ENCODE data around the gene ANKRD13C.
"Not testable (repeated sequence)": the region's sequence is repeated elsewhere in the genome, so short reads cannot be mapped to it uniquely, and the experiment has no call there.

ANKRD13C gene, protein sequence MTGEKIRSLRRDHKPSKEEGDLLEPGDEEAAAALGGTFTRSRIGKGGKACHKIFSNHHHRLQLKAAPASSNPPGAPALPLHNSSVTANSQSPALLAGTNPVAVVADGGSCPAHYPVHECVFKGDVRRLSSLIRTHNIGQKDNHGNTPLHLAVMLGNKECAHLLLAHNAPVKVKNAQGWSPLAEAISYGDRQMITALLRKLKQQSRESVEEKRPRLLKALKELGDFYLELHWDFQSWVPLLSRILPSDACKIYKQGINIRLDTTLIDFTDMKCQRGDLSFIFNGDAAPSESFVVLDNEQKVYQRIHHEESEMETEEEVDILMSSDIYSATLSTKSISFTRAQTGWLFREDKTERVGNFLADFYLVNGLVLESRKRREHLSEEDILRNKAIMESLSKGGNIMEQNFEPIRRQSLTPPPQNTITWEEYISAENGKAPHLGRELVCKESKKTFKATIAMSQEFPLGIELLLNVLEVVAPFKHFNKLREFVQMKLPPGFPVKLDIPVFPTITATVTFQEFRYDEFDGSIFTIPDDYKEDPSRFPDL

DNA sequence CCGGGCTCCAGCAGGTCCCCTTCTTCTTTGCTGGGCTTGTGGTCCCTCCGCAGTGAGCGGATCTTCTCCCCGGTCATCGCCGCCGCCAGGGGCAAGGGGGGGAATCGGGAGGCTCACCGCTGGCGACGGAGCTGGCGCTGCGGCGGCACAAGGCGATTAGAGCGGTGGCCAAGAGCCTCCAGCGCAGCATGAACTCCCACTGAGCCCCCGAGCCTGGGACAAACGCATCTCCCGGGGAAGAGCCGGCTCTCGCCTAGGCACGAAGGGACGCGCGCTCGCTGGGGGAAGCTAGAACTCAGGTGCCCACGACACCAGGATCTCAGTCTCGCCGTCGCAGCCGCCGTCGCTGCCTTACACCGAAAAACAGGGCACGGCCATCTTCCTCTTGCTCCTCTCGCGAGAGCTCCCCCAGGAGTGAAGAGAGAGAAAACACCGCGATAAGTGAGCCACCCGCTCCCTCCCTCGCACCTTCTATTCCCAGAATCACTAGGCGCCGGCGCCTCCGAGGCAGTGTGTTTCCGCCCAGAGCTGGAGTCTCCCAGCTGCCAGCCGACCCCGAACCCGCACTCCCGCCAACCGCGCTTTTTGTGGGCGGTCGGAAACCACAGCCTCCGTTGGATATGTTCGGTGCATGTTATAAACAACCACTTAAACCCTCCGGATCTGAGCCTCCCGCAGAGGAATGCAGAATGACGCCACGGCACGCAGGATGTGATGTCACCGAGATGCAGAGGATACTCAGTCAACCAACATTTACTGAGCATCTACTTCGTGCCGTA is at the start of gene ANKRD13C:
Gene ANKRD13C, minus strand, starts transcription at position 391 of the 779 bp plus-strand sequence. Its CDS starts 314 bp downstream, at position 77.
- DNase-seq: peak; percentile 96

DNA sequence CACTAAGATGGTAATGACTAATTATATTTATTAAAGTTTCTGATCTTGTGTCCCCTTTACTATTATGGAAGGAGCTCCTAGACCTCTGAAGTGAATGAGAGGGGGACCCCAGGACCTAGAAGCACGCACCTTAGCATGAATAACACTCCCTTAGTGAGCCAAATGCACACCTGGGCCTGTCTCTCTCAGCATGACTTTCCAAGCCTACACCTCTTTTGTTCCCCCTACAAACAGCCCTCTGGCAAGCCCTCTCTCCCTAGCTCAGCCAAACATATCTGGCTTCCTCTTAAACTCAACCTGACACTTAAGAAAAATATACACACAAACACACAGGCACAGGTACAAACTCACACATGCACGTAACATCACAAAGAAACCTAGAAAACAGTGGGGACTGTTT is 49.2 kb upstream of the ANKRD13C start:
- DNase-seq: no peak

DNA sequence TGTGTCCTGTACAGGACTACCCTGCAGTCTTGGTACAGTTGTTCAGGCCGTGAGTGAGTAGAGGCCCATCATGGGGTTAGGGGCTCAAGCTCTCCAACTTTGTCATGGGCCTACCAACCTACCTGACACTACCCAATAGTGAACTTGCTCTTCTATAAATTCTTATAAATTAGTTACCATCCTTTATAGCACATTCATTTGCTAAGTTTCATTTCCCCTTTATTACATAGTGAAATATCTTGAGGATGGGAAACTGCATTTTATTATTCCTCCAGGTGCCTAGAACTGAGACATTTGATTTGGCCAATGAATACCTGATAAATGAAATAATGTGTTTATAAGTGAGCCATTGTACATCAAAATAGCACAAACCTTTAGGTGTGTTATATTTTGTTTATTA is 47.5 kb upstream of the ANKRD13C start:
- DNase-seq: no peak

DNA sequence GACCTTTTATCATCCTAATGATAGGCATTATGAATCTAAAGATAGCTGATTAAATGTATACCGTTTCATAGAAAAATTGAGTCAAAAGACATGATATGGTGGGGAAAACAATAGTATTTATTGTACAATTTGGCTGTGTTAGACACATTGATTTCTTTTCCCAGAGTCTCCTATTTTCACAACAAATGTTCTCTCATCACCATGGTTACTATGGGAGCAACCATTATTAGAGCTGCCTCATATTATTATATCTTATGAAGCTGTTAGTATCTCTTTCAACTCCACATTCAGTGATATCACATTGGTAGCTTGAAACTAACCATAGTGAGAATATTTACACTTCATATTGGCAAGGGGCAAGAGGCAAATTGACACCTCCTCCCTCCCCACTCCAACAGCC is 45.8 kb upstream of the ANKRD13C start:
- DNase-seq: no peak

DNA sequence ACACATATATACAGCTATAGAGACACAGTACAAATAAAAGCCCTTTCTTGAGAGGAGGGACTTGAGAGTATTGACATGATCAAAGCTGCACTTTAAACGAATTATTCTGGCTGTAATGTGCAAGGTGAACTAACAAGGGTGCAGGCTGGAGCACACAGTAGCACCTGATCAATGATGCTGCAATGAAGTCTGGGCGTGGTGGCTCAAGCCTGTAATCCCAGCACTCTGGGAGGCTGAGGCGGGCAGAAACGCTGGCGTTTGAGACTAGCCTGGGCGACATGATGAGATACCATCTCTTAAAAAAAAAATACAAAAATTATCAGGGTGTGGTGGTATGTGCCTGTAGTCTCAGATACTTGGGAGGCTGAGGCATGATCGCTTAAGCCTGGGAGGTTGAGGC is 42.5 kb upstream of the ANKRD13C start:
- DNase-seq: no peak

DNA sequence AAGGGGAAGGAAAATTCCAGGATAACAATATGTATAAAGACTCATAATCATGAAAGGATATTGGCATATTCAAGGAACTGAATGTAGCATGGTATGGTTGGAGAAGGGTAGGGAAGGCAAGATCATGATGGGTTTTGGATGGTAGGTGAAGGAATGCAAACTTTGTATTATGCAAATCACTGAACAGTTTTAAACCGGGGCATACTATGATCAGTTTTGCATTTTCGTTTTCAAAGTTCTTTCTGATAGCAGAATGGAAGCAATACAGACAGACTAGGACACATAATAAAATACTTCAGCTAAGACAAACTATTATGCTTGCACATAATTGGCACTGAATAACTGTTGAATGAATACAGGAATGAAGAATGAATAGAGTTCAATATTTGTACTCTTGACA is 42.1 kb upstream of the ANKRD13C start:
- no peak for DNase-seq

DNA sequence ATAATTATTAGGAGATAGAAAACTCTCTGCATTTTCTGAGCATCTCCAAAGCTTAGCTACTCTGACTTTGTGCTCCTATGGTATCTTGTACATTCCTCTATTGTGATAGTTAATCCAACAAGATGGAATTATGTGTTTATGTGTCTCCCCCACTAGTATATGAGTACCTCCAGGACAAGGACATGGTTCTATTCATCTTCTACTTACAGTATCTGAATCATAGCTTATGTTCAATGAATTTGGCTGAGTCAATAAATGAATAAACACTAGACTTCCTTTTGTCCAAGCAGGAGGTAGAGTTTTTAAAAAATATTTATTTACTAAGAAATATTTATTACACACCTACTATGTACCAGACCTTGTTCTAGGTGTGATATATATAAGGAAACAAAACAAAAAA is 38.1 kb upstream of the ANKRD13C start:
- DNase-seq: no peak

DNA sequence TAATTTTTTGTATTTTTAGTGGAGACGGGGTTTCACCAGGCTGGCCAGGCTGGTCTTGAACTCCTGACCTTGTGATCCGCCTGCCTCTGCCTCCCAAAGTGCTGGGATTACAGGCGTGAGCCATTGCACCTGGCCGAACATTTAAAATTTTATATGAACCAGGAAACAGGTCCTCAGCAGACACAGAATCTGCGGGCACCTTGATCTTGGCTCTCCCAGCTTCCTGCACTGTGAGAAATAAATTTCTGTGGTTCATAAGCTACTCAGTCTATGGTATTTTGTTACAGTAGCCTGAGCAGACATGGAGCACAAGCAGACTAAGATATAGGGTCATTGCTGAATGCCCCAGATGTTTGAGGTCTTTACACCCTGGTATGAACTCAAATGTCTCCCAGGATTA is 33.0 kb upstream of the ANKRD13C start:
- no peak for DNase-seq

DNA sequence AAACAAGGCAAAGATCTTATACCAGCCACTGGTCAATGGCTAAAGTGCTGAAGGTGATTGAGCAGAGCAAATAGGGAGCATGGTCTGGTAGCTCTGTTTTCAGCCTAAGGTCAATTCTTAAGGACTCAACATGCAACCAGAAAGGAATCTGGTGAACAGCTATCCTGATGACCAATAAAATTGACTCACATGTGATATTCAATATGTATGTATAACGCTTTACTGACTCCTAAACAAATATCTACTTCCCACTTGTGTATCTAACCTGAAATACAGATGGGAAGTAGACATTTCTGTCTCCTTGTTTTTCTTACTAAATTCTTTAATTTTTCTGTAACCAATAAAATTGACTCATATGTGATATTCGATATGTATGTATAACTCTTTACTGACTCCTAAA is 31.6 kb upstream of the ANKRD13C start:
- no peak for DNase-seq

DNA sequence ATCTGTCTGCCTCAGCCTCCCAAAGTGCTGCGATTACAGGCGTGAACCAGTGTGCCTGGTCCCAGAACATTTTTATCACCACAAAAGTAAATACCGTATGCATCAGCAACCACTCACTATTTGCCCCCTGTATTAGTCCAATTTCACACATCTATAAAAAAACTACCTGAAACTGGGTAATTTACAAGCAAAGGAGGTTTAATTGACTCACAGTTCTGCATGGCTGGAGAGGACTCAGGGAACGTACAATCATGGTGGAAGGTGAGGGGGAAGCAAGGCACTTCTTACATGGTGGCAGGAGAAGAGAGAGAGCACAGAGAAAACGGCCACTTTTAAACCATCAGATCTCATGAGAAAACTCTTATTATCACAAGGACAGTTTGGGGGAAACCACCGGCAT is 31.0 kb upstream of the ANKRD13C start:
- DNase-seq: no peak

DNA sequence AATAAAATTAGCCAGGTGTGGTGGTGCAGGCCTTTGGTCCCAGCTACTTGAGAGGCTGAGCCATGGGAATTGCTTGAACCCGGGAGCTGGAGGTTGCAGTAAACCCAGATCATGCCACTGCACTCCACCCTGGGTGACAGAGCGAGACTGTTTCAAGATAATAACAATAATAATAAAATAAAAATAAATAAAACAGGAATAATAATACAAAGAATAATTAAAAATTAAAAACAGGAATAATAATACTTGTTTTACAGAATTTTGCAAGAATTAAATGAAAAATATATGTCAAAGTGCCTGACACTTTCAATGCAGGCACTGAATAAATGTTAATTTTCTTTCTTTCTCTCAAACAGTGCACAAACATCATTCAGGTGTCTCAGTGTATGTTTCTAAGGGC is 30.0 kb upstream of the ANKRD13C start:
- no peak for DNase-seq

DNA sequence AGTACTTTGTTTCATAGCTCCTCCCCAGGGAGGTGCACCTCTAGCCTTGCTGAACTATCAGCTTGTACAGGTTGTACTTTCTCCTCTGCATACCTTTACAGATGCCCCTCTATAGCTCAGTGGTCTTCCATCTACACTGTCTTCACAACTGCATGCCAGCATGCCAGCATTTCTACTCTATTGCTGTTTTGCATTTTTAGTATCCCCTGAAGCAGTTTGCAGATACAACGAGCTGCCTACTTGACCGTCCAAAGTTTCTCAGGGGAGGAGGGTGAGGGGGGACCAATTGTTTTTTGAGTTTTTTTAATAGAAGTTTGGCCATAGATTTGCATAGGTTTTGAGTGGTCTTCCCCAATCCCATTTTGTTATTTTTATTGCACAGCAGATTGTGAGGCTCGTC is 29.0 kb upstream of the ANKRD13C start:
- no peak for DNase-seq

DNA sequence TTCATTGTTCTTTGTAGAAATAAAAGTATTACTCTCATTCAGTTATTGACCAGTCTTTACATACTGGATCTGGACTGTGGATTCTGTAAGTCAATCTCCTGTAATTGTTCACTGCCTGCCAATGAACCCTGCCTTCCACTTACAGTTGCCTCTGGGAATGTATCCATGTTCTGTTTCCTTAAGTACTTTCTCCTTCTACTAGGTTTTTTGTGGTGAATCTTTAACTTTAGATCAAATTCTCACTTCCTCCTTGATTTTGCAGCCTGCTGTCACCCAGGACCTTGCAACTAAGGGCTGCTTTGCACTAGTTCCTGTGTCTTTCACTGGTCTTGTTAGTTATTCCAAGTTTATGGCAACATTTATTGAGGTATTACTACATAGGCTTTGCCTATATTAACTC is 28.2 kb upstream of the ANKRD13C start:
- no peak for DNase-seq

DNA sequence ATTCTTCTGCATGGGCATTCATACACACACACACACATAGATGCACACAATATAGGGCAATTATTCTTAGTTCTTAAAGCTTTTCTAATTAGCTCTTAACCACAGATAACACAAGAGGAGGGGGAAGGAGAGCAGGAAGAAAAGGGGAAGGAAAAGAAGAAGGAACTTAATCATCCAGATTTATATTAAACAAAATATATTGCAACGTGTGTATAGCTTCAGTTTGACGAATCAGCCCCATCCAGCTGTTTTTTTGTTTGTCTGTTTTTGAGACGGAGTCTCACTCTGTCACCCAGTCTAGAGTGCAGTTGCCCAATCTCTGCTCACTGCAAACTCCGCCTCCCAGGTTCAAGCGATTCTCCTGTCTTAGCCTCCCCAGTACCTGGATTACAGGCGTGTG is 21.7 kb upstream of the ANKRD13C start:
- DNase-seq: no peak

DNA sequence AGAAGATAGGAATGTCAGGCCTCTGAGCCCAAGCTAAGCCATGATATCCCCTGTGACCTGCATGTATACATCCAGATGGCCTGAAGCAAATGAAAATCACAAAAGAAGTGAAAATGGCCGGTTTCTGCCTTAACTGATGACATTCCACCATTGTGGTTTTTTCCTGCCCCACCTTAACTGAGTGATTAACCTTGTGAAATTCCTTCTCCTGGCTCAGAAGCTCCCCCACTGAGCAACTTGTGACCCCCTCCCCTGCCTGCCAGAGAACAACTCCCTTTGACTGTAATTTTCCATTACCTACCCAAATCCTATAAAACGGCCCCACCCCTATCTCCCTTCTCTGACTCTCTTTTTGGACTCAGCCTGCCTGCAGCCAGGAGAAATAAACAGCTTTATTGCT is 19.1 kb upstream of the ANKRD13C start:
- not testable (repeated sequence) for DNase-seq

DNA sequence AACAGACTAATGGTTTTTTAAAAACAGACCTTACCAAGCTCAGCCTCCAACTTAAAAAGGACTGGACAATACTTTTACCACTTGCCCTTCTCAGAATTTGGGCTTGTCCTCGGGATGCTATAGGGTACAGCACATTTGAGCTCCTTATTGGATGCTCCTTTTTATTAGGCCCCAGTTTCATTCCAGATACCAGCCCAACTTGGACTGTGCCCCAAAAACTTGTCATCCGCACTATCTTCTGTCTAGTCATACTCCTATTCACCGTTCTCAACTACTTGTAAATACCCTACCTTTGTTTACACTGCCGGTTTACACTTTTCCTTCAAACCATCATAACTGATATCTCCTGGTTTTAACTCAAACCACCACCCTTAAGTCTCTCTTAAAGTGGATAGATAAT is 17.9 kb upstream of the ANKRD13C start:
- no peak for DNase-seq

DNA sequence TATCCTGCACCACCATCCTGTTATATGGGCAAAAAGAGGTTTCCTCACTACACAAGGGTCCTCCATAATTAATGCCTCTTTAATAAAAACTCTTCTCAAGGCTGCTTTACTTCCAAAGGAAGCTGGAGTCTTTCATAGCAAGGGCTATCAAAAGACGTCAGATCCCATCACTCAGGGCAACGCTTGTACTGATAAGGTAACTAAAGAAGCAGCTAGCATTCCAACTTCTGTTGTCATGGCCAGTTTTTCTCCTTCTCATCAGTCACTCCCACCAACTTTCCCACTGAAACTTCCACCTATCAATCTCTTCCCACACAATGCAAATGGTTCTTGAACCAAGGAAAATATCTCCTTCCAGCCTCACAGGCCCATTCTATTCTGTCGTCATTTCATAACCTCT is 17.1 kb upstream of the ANKRD13C start:
- not testable (repeated sequence) for DNase-seq

DNA sequence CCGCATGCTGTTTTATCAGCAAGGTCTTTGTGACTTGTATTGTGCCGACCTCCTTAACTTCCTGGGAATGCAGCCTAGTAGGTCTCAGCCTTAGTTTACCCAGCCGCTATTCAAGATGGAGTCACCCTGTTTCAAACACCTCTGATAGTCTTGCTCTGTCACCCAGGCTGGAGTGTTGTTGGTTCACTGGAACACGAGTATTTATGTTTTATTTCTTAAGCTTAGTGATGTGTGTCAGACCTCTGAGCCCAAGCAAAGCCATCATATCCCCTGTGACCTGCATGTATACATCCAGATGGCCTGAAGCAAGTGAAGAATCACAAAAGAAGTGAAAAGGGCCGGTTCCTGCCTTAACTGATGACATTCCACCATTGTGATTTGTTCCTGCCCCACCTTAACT is 12.9 kb upstream of the ANKRD13C start:
- not testable (repeated sequence) for DNase-seq

DNA sequence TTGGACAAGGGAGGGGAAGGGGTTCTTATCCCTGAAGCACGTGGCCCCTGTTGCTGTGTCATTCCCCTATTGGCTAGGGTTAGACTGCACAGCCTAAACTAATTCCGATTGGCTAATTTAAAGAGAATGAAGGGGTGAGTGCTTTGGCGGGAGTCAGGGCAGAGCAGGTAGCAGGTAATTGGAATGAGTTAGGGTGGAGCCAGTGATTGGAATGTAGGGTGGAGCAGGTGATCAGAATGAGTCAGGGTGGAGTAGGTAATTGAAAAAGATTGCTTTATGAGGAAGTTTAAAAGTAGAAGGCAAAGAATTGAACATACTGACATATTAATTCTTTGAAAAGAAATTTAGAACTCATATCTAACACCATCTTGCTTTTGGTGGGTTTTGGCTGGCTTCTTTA is 12.5 kb upstream of the ANKRD13C start:
- DNase-seq: not testable (repeated sequence)

DNA sequence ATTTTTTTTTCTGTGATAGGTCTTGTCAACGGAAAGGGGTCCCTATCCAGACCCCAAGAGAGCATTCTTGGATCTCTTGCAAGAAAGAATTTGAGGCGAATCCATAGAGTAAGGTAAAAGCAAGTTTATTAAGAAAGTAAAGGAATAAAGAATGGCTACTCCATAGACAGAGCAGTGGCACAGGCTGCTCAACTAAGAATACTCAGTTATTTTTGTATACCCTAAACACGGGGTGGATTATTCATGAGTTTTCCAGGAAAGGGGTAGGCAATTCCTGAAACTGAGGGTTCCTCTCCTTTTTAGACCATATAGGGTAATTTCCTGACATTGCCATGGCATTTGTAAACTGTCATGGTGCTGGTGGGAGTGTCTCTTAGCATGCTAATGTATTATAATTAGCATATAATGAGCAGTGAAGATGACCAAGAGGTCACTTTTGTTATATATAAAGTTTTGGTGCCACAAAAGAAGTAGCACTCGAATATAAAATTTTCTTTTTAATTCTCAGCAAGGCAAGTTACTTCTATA is 12.0 kb upstream of the ANKRD13C start:
- DNase-seq: not testable (repeated sequence)

DNA sequence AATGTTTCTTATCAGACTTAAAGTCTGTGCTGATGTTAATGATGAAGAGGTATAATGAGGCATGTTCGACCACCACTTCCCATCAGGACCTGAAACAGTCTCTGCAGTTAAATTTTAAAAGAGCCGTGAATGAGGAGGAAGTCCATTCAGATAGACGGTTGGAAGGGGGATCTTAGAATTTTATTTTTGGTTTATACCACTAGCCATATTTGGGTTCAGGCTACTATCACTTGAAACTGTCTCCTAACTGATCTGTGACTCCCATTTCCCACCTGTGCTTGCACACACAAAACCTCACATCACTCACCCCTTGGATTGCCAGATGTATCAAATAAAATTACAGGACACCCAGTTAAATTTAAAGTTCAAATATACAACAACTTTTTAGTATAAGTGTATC is 9.9 kb upstream of the ANKRD13C start:
- no peak for DNase-seq

DNA sequence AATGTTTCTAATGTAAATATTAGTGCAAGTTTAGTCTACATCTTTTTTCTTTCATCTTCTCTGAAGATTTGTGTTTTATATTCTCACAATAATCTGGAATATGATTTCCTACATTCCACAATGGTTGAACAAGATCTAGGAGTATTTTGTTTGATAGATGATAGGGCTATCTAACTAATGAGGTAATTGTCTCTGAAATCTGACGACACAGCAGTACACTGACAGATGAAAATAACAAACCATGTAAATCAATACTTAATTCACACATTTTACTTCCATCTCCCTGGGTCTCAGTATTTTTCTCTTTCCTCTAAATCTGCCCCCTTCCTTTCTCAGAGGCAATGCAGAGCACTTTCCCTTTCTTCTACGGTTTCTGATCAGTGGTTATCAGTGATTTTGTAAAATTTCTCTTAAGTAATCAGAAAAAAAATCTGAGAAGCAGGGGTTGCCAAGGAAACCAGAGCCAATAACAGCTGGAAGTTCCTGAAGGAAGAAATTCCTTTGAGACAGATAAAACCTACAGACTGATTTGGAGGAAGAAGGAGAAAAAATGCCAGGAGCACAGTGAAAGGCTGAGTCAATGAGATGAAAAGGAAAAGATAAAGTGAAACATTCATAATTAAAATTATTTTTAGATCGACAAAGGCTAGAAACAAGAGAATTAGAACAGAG is 7.3 kb upstream of the ANKRD13C start:
- DNase-seq: no peak

DNA sequence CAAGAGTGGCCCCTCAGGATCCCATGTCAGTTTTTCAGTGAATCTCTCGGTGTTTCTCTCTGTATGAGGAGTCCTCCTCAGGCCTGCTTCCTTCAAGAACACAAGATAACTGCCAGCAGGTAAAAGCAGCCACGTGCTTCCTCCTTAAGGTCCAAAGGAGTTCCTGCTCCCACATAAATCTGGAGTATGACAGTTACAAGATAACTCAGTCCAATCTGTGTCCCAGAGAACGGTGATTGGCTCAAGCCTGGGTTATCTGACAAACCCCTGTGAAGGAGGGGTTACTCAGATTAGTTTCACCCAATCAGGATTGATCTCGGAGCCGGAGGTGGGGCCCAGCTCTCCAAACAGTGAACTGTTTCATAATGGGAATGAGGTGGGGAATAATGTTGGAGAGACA is 5.8 kb upstream of the ANKRD13C start:
- no peak for DNase-seq

Data from HCEC 1CT (cell line).